Hematopoietic multipotent progenitor cell treated with erythropoietin and hydrocortisone succinate and interleukin-3 and kit ligand, for 6 days (in vitro differentiated cells): ENCODE measurements around the gene KISS1.

Experiments used
- DNase-seq: peaks from one replicate; pipeline ENCODE4 v3.0.0-alpha.2; 2015

KISS1 gene

DNA sequence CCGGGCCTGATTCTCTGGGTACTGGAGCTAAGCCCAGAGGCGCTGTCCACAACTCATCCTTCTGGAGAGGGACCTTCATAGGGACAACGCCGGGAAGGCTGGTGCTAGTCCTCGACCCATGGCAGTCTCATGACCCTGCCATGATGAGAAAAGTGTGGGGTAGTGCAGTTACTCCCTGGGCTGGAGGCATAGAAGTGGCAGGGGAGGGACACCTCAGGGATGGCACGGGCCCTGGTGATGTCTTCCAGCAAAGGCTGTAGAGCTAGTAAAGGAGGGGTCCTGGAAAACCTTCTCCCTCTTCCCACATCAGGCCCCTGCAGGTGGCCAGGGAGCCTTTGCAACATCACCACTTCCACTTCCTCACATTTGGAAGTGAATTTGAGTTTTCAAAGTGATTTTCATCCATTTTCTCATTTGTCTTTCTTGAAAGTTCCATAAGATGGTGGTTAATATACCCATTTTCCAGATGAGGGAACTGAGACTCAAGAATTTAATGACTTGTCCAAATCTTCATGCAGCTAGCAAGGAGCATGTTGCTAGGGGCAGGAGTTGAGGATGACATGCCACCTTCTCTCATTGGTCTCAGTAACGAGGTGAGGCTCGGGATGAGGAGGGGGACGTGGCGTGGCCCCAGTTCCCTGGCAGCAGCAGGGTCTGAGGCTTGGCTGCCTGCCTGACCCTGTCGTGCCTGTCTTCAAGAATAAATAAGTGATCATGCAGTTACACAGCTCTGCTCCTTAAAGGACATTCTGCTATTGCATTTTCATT lies 20.8 kb upstream of the KISS1 start:
- no peak for DNase-seq

DNA sequence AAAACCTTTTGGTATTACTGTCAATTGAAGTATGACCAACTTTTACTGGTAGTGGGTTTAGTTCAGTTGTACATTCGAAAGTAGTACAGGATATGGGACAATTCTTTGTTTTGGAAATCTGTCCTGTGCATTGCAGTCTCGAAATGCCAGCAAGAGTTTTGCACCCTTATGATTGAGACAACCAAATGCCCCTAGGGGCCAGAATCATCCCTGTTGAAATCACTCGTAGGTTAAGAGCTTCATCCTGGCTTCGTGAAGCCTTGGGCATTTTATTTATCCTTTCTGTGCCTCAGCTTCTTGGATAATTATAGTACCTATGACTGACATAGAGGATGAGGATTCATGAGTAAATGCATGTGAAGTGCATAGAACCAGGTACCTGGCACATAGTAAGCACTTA lies 19.9 kb upstream of the KISS1 start:
- DNase-seq, result no peak

DNA sequence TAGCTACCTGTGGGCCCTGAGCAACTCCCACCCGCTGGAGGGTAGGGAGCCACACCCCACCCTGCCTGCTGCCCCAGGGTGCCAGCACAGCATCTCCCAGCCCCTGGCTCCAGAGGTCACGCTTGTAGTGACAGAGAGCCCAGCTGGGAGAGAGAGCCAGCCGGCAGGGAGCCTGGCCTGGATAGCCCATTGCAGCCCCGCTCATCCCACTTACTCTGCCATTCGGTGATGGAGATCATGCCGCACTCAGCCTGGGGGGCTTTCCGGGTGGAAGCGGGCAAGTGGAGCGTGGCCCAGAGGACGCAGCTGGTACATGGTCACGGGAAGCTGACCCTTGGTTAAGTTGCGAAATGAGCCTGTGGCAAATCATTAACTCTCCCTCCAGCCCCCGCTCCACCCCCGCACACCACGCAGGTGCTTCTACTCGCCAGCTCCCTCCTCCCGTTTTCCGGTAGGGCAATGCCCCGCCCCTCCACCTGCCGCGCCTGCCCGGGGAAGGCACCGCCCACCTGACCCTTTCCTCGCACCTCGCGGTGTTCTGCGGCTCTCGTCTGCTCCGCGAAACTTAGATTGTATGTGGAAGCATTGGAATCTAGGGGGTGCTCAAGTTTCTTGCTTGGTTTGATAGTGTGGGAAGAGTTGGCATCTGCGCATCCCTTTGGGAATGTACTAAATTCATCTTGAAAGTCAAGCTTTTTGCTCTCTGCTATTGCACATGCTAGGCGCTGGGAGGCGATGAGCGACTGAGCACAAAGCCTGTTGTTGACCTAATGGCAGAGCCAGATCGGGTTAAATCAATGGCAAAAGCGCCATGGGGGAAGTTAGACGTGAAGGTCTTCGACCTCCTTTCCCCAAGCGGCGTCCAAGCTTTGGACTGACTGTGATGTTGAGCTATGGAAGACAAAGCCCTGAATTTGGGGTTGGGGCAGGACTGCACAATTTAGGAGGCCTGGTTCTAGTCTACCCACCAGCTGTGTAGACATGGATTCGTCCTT lies 17.7 kb upstream of the KISS1 start, which contains the start of gene GOLT1A:
GOLT1A (minus strand) TSS at position 321 of the 995 bp plus-strand sequence; CDS start at position 239, 82 bp downstream.
- DNase-seq, result peak; percentile 83

DNA sequence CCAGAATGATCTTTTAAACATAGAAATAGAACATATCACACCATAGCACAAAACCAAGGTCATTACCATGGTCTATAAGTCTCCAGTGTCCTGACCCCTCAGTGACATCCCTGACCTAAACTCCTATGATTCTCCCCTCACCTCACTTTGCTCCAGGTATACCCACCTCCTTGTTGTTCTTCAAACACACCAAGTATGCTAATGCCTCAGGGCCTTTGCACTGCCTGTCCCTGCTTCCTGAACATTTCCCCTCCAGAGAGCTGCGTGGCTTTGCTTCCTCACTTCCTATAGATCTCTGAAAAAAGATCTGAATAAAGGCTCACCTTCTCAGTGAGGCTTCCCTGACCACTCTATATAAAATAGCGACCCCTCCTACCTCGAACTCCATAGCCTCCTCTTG lies 16.4 kb upstream of the KISS1 start:
- DNase-seq, result no peak

DNA sequence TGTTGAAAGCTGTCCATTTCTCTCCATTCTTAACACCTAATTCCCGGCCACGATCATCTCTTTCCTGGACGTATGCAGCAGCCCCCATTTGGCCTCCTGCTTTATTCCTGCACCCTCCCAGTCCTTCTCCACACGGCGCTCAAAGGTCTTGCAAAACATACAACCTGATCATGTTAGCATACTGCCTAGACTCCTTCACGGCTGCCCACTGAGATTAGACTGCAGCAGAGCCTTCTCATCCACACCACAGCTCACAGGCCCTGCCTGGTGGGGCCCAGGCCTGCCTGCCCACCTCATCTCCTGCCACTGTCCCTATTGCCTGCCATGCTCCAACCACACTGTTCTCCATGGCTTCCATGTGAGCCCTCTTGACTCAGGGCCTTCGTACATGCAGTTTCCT lies 14.8 kb upstream of the KISS1 start:
- no peak for DNase-seq

DNA sequence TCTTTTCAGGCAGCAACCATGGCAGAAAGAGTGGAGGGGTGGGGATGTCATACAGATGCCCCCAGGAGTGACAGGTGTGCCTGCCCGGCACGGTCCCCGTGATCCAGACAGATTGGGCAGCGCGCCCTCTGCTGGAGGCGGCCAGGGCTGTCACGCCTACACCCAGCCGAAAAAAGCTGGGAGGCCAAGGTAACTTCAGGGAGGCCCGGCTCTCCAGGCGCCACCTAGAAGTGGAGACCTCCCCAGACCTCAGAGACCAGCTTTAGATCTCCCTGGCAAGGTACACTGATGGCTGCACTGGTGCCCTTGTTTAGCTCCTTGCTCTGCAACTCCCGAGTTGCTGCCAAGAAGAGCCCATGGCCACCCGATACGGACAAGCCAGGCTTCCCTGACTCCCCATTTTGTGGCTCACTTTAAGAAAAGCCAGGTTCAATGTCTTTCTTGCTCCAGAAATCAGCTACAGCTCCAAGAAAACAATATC lies 10.9 kb upstream of the KISS1 start:
- peak; percentile 75 for DNase-seq

DNA sequence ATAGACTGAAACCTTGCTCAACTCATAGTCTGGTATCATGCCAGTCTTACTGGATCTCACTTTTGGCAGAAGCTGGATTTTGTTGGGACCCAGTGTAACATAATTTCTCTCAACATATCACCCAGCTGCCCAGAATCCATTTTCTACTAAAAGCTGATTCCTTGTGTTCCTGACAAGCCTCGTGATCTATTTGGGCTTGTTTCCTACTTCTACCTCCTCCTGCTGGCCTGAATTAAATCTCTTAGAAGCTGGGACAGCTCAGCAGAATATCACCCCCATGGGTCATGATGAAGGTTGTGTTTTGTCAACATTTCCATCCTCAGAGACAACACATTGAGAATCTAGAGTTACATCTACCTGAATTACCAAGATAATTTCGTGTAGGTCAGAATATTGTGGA lies 9.8 kb upstream of the KISS1 start:
- no peak for DNase-seq

DNA sequence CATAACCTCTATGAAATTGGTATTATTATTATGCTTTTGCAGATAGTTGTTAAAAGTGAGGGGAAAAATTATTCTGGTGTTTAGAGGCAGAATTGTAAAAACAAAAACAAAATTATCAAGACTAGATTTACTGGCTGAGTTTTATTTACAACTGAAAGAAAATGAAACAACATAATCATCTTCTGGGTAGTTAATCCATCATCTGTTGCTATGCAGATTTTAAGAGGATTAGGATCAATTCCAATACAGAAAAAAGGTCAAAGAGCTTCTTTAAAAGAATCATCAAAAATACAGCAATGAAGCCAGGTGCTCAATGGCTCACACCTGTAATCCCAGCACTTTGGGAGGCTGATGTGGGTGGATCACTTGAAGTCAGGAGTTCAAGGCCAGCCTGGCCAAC lies 9.2 kb upstream of the KISS1 start:
- no peak for DNase-seq

DNA sequence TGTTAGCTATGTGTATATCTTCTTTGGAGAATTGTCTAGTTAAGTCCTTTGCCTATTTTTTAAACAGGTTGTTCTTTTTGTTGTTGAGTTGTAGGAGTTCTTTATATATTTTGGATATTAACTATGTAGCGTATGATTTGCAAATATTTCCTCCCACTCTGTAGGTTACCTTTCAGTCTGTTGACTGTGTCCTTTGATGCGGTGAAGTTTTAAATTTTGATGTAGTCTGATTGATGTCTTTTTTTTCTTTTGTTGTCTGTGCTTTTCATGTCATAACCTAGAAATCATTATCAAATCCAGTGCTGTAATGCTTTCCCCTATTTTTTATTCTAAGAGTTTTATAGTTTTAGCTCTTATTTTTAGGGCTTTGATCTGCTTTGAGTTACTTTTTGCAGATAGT lies 8.7 kb upstream of the KISS1 start:
- DNase-seq, result no peak

DNA sequence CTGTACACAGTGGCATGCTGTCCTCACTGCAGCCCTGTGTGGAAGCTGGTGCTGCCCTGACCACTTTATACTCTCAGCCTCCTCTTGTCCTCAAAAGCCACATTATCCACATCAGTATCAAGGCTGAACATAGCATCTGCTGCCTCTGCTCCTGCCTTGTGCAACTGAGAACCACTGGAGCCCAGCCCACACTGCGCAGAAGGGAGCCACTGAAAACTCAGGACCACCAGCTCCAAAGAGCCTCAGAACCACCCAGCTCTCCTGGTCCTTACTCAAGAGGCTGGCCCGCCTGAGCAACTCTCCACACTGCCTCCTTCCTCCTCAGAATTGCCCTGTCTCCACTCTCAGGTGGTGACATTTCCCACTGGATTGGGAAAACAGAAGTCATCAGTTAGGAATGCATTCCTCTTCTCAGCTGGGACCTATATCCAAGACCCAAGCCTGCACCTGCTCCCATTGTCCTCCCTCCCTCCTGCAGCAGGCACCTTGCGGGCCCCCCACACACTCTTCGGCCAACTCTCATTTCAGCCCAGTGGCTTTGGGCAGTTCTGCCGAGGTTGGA lies 7.0 kb upstream of the KISS1 start:
- no peak for DNase-seq

DNA sequence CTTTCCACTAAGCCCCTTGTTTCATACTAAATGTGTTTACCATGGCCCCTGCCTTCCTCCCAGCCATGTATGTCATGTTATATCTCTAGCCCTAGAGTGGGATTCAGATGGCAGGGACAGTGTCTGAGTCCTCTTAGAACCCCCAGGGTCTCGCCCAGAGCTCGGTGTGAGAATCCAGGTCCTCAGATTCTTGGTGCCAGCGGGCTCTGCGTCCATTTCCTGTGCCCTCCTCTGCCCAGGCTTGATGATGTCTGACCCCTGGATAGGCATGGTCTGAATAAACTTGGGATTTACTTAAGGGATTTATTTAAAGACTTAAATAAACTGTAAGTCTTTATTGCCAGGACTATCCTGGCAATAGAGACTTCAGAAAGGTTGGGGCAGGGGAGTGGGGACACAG lies 6.2 kb upstream of the KISS1 start:
- no peak for DNase-seq

DNA sequence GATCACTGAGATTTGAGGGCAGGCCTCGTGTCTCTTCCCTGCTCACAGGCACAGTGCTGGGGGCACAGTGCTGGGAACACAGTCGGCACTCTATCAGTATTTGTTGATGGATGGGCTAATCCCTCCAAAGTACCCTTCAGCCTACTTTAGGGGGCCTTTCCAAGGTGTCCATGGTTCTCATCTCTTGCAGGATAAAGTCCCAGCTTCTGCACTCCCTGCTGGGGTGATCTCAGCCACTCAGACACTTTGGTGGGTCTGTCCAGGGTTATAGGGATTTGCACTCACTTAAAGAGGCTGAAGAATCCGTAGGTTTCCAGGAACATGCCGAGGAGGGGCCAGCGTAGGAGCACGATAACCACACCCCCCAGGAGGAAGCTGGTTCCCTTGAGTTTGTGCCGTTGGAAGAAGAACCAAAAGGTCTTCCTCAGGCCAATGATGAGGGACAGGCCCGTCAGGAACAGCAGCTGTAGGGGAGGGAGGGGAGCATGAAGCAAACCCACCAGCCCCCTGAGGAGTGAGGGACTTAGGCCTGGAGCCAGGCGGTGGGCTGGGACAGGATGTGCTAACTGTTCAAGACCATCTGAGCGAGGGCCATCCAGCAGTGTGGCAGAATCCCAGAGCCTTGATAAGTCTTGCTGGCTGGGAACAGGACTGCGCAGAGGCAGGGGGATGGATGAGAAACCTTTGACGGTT lies 5.2 kb upstream of the KISS1 start:
- no peak for DNase-seq

DNA sequence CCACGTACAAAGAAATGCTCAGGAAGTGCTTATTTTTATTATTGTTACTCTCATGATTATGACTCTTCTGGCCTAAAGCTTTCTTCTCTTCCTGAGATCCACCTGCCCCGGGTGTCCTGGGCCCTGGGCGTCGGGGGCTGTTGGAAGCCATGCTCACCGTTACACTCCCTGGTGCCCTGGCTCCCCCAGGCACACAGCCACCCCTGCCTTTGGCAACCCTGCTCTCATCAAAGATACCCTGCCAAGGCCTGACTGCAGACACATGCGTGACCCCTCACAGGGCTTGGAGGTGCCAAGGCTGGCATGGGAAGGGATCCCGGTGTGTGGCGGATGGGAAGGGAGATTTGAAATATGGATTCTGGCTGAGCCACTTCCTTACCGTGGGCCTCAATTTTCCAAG lies 3.3 kb upstream of the KISS1 start:
- DNase-seq, result no peak

DNA sequence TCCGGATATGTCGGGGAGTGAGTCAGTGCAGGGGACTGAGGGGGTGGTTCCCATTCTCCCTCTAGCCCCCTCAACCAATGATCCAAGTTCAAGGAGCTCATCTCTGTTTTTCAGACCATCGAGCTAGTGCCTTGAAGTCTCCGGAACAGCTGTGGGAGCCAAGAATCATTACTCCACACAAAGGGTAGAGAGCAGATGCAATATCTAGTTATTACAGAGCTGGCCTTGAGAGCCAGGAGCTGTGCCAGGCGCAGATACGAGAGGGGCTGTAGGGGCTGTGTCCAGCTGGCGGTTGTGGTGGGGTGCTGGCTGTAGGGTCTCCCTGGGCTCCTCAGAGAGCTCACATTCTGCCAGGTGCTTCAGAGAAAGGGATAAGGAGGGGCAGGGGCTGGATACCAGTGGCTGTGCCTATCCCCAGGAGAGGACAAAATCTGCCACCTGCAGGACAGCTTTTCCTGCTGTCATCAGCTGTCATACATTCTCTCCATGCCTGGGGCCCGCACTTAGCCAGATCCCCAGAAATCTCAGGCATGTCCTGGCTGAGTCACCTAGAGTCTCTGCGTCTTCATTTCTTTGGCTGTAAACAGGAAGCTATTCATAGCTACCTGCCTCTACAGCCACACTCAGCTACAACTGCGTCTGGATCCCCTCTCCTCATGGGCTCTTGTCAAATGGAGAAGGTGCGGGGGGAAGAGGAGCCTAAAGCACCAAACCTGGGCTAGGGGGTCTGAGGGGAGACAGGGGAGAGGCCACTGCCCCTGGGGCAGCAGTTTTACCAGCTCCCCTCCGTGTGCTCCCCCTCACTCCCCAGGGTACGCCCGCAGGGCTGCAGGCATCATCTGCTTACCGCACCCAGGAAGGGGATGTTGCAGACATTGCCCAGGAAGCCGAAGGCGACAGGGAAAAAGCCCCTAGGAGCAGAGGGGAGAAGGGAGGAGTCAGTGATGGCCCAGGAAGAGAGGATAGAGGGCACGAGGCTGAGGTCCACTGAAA lies 2.4 kb upstream of the KISS1 start:
- no peak for DNase-seq

DNA sequence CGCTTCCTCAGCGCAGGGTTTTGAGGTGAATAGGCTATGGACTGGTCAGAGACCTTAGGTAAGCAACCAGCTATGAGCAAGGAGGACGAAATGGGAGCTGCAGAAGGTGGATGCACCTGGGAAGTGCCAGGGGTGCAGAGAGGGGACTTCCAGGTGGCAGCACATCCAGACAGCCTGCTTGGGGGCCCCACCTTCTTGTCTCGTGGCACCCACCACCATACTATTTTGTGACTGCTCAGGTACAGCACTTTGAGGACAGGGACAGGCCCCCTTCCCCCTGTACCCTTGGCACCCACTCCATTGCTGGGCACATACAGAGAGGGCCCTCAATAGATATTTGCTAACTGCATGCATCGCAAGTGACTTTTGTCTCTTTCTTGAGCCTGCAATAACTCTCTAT lies 777 bp upstream of the KISS1 start:
- DNase-seq, result no peak

DNA sequence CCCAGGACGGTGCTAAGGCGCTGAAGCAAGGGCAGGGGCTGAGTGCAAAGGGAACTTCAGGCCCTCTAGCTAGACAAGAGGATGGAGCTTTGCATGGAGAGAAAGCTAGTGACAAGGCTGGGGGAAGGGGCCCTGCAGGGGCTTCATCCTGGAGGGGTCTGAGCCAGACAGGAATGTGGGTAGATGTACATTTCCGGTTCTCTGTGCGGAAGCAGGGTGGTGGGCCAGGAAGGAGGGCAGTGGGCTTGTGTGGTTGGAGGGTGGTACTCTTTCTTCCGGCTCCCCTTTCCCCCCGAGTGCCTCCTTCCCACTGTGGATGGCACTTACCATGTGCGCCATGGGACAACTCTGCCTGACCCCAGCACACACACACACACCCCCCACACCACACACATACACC lies 1.5 kb downstream of the KISS1 start:
- no peak for DNase-seq

DNA sequence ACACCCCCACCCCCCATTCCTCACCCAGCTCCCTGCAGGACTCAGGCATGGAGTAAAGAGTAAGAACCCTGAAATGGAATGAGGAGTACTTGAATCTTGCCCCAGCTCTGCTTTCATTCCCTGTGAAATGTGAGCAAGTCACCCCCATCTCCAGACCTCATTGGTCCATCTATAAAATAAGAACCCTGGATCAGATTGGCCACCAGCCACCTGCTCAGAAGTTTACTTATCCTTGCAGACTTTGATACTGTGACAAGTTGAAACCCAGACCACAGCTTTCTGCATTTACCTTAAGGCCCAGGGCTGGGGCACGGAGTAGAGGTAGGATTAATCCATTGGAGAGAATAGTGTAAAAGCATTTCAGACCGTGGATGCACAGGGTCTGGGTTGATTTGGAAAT lies 2.2 kb downstream of the KISS1 start:
- DNase-seq, result no peak

DNA sequence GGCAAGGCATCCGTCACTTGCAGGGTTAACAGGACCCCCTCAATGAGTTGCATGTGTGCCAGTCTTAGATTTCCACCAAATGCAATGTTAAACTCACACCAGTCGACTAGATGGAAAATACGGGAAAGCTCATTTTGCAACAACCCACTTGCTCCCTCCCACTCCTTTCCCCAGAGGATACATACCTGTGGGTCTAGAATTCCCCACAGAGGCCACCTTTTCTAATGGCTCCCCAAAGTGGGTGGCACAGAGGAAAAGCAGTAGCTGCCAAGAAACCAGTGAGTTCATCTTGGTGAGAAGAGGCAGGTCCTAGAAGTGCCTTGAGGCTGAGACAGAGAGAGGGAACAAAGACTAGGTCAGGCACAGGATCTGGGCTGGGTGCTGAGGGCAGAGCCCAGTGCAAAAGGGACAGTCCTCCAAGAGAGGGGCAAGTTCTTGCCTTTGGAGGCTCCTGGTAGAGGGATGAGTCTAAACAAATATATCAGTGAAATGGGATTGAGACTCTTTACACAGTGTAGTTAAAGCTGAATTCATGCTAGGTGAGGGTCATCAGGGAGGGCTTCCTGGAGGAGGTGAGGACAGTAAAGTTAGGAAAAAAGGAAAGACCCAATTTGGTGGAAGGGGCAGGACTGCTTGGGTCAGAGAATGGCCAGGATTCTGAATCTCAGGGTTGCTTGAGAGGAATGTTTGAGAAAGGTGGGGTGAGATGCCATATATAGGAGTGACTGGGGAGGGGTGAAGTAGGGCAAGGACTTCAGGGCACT lies 3.5 kb downstream of the KISS1 start:
- DNase-seq, result no peak

DNA sequence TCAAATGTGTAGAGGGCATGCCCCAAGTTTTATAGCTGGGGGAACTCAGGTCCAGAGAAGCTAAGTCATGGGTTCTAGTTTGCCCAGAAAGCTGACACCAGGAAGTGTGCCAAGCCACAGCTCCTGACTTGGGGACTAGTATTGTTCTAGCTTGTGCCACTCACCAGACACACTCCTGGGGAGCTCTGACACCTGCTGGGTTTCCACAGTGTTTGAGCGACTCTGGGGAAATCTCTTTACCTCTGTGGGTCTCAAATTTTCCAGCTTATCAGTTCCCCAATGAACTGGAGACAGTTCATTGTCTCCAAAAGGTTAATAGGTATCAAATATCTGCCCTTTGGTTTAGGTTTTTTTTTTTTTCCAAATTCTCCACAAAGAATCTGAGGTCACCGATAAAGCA lies 4.2 kb downstream of the KISS1 start:
- DNase-seq, result no peak

DNA sequence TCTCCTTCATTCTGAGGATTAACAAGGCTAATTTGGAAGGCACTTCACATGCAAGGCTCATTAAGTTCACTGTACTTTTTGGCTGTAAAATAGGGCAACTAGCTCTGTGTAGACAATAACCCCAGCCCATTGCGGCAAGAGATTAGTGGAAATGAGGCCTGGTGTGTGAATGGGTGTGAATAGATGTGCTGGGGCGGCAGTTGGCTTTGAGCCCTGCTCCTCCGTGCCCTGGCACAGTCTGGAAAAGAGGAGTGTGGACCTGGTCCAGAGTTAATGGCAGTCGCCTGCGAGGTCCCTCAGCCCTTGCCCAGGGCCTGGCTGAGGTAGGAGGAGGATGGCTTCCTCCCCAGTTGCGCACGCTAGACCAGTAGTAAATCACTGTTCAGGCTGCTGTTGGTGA lies 4.8 kb downstream of the KISS1 start:
- DNase-seq, result no peak
